GM23248 (cell line): ENCODE results near the gene PTH2. TPM values are rescaled to one million over a fixed set of nuclear protein-coding genes. Genes with fewer than 3 reads are reported as not detected.
A peak's percentile ranks its signal among the peaks of the same experiment; 100 is the strongest.

Experiments used
- DNase-seq: peaks from one replicate; pipeline ENCODE4 v3.0.0-alpha.2; 2015
- H2AFZ ChIP-seq: fragments of 200-600 bp; sonication (generic); 2 replicates; pipeline ENCODE4 v1.6.1; 2016; ENCODE audit warnings: antibody characterized with exemption
- H3F3A ChIP-seq: fragments of 200-600 bp; sonication (generic); 2 replicates; pipeline ENCODE4 v1.6.1; 2016; ENCODE audit warnings: mild to moderate bottlenecking, antibody characterized with exemption, mixed run types; ENCODE audit not compliant: insufficient read depth
- H3K27ac ChIP-seq: fragments of 200-600 bp; sonication (generic); 2 replicates; pipeline ENCODE4 v1.5.1; 2016; ENCODE audit warnings: mild to moderate bottlenecking
- H3K27me3 ChIP-seq: fragments of 200-600 bp; sonication (generic); replicated peaks from 2 replicates; pipeline ENCODE4 v1.6.1; 2016; ENCODE audit warnings: mild to moderate bottlenecking; ENCODE audit not compliant: insufficient read depth
- H3K36me3 ChIP-seq: fragments of 200-600 bp; sonication (generic); 2 replicates; pipeline ENCODE4 v1.6.1; 2016; ENCODE audit warnings: low read depth, mild to moderate bottlenecking
- H3K4me1 ChIP-seq: fragments of 200-600 bp; sonication (generic); 2 replicates; pipeline ENCODE4 v1.6.1; 2016; ENCODE audit warnings: mild to moderate bottlenecking; ENCODE audit not compliant: insufficient read depth
- H3K4me2 ChIP-seq: fragments of 200-600 bp; sonication (generic); one replicate; pipeline ENCODE4 v1.6.1; 2016; ENCODE audit warnings: mild to moderate bottlenecking; ENCODE audit not compliant: unreplicated experiment
- H3K4me3 ChIP-seq: fragments of 200-600 bp; sonication (generic); 2 replicates; pipeline ENCODE4 v1.5.1; 2016; ENCODE audit warnings: mild to moderate bottlenecking
- H3K79me2 ChIP-seq: fragments of 200-600 bp; sonication (generic); 2 replicates; pipeline ENCODE4 v1.6.1; 2016; ENCODE audit warnings: mild to moderate bottlenecking; ENCODE audit not compliant: insufficient read depth
- H3K9ac ChIP-seq: fragments of 200-600 bp; sonication (generic); 2 replicates; pipeline ENCODE4 v1.6.1; 2016; ENCODE audit warnings: mild to moderate bottlenecking
- H3K9me2 ChIP-seq: fragments of 200-600 bp; sonication (generic); 2 replicates; pipeline ENCODE4 v1.6.1; 2016; ENCODE audit warnings: mixed run types, mild to moderate bottlenecking, moderate library complexity; ENCODE audit not compliant: insufficient read depth
- H3K9me3 ChIP-seq: fragments of 200-600 bp; sonication (generic); one replicate; pipeline ENCODE4 v1.6.1; 2017; ENCODE audit warnings: low read depth
- H4K20me1 ChIP-seq: fragments of 200-600 bp; sonication (generic); 2 replicates; pipeline ENCODE4 v1.6.0; 2016; ENCODE audit not compliant: insufficient read depth
- EZH2 ChIP-seq: fragments of 200-600 bp; sonication (generic); IDR thresholded peaks from 2 replicates; pipeline ENCODE4 v1.6.1; 2018; ENCODE audit warnings: antibody characterized with exemption, mild to moderate bottlenecking; ENCODE audit not compliant: insufficient read depth, poor library complexity, severe bottlenecking
- EZH2phosphoT487 ChIP-seq: fragments of 200-600 bp; sonication (generic); IDR thresholded peaks from 2 replicates; pipeline ENCODE4 v1.6.1; 2018; ENCODE audit warnings: antibody characterized with exemption, moderate library complexity, mild to moderate bottlenecking, low read depth; ENCODE audit not compliant: insufficient read depth
- WGBS, 2 experiments: methylation state at CpG; one replicate each; pipeline ENCODE4 v1.1.6; 2015 to 2017; ENCODE audit warnings: low lambda C conversion rate in 2 of 2, low coverage in 1 of 2; ENCODE audit errors: missing lambda C conversion rate in 2 of 2; 5-methylcytosine and 5-hydroxymethylcytosine counted together
- in situ Hi-C: fragments of 300-500 bp; cut with MboI; formaldehyde crosslinking; loops from 2 replicates; pipeline ENCODE4 v1.15.0; 2020
- polyA plus RNA-seq: library from polyadenylated mRNA; unstranded; fragments of >200 nt; fragmentation: Nextera tagmentation; extraction: Ambion mirVana; gene quantifications from 2 replicates; pipeline ENCODE4 v1.2.1, GENCODE V29; 2016
- total RNA-seq: library from RNA; depleted of rRNA; stranded (reverse); fragments of >200 nt; shearing (Covaris generic); gene quantifications from 2 replicates; pipeline ENCODE4 v1.2.3, GENCODE V29; 2014

PTH2 gene
- total and polyA plus RNA-seq, 2 experiments from 2014 or later = not detected

GRCh38 chr19:49434907-49435583 is 11.8 kb upstream of the PTH2 start:
- no peaks in the 10 kb centered on the region for H3F3A ChIP-seq
- H3K4me2 ChIP-seq = no peak overlapping the region
- H3K9ac ChIP-seq = no peak overlapping the region
- no peaks in the 10 kb centered on the region for H4K20me1 ChIP-seq
- H3K4me1 ChIP-seq = no peaks in the 10 kb centered on the region
- WGBS, 2 experiments = 76 to 79% methylated on average over 18 of the region's 18 CpGs
- no peak overlapping the region for H3K27ac ChIP-seq
- in situ Hi-C loops = no loop called here
- no peaks in the 10 kb centered on the region for H3K9me2 ChIP-seq
- H2AFZ ChIP-seq = no peak overlapping the region
- H3K36me3 ChIP-seq = no peaks in the 10 kb centered on the region
- H3K9me3 ChIP-seq = no peaks in the 10 kb centered on the region
- no peak for DNase-seq
- TF ChIP-seq EZH2phosphoT487 (no peak), EZH2 (no peak)
- no peak overlapping the region for H3K4me3 ChIP-seq
- H3K27me3 ChIP-seq = peaks cover 83% of the 10 kb centered on the region
- H3K79me2 ChIP-seq = no peaks in the 10 kb centered on the region

- H3F3A ChIP-seq = no peaks in the 10 kb centered on the region
- H3K9me2 ChIP-seq = no peaks in the 10 kb centered on the region
- H3K9ac ChIP-seq = no peak overlapping the region
- H3K79me2 ChIP-seq = no peaks in the 10 kb centered on the region
- 7 to 21% methylated on average over 30 to 31 of the region's 31 CpGs for WGBS, 2 experiments
- no peak overlapping the region for H3K4me2 ChIP-seq
- no peaks in the 10 kb centered on the region for H3K36me3 ChIP-seq
- DNase-seq = no peak
- no peak overlapping the region for H3K27ac ChIP-seq
- H4K20me1 ChIP-seq = no peaks in the 10 kb centered on the region
- no peak overlapping the region for H2AFZ ChIP-seq
- no peaks in the 10 kb centered on the region for H3K4me1 ChIP-seq
- in situ Hi-C loops = no loop called here
- peak; percentile 98 for TF ChIP-seq EZH2
- TF ChIP-seq EZH2phosphoT487 = 0 out of 2 replicates have a peak, but pooled peaks have one; percentile 14
- H3K27me3 ChIP-seq = peaks cover 83% of the 10 kb centered on the region
- H3K4me3 ChIP-seq = no peak overlapping the region
- H3K9me3 ChIP-seq = no peaks in the 10 kb centered on the region
Observed at GRCh38 chr19:49433240-49433901, 10.1 kb upstream of the PTH2 start.

GRCh38 chr19:49432141-49433073 is 9.2 kb upstream of the PTH2 start:
- Histone ChIP-seq H3K27ac (no peak overlapping the region), H3K9ac (no peak overlapping the region), H3K36me3 (no peaks in the 10 kb centered on the region), H3K9me2 (no peaks in the 10 kb centered on the region), H3K4me2 (no peak overlapping the region), H4K20me1 (no peaks in the 10 kb centered on the region), H3K27me3 (peaks cover 92% of the 10 kb centered on the region), H3K79me2 (no peaks in the 10 kb centered on the region), H3F3A (no peaks in the 10 kb centered on the region), H3K4me1 (no peaks in the 10 kb centered on the region), H3K4me3 (no peak overlapping the region), H2AFZ (no peak overlapping the region), H3K9me3 (no peaks in the 10 kb centered on the region)
- in situ Hi-C loops = no loop called here
- no peak for DNase-seq
- no peak for TF ChIP-seq EZH2
- no peak for TF ChIP-seq EZH2phosphoT487
- 16 to 24% methylated on average over 32 to 63 of the region's 63 CpGs for WGBS, 2 experiments

- Histone ChIP-seq H3K4me3 (no peak overlapping the region), H3K4me2 (no peak overlapping the region), H3K27me3 (peaks cover 95% of the 10 kb centered on the region), H3K9me3 (no peaks in the 10 kb centered on the region), H3F3A (no peaks in the 10 kb centered on the region), H3K79me2 (no peaks in the 10 kb centered on the region), H4K20me1 (no peaks in the 10 kb centered on the region), H2AFZ (no peak overlapping the region), H3K9ac (no peak overlapping the region), H3K9me2 (no peaks in the 10 kb centered on the region), H3K4me1 (no peaks in the 10 kb centered on the region), H3K27ac (no peak overlapping the region), H3K36me3 (no peaks in the 10 kb centered on the region)
- in situ Hi-C loops = no loop called here
- no peak for DNase-seq
- TF ChIP-seq EZH2 = no peak
- TF ChIP-seq EZH2phosphoT487 = no peak
- WGBS, 2 experiments = 29 to 46% methylated on average over 24 to 29 of the region's 29 CpGs
Observed at GRCh38 chr19:49431330-49431749, 8.1 kb upstream of the PTH2 start.
